HG03175 (cell line): Measurements from ENCODE around the gene ANKRD40.
"Not testable (repeated sequence)": the region's sequence is repeated elsewhere in the genome, so short reads cannot be mapped to it uniquely, and the experiment has no call there.

Experiments
- ATAC-seq: cut with Tn5 transposase; IDR thresholded peaks from one replicate; pipeline ENCODE4 v1.9.1; 2021; ENCODE audit warnings: mild to moderate bottlenecking, moderate library complexity; ENCODE audit not compliant: unreplicated experiment

ANKRD40 gene

DNA sequence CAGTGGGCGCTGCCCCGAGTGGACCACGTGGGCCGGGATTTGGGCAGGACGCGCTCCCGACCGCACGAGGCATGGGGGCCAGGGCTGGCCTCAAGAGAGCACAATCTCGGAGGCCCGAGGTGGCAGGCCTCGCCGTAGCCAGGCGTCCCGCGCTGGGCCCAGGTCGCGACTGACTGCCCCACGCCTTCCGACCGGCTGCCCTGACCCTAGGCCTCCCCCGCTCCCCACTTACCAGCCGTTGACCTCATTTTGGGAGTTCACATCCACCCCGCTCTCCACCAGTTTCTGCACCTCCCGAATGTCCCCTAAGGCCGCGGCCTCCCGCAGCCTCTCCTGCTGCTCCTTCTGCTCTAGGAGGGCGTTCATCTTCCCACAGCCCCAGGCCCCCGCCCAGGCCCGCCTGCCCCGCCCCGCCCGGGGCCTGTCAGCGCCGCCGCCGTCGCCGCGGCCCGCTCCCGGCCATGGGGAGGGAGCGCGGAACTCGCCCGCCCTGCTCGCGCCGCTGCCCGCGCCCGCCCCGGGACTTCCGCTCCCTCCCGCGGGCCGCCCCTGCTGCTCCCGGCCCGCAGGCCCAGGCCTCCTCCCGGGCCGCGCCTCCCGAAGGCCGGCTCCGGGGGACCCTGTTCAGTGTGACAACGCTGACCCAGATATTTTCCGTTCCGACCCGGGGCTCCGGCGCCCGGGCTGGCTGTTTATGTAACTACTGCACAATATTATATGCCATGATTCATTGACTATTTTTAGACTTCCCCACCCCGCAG is at the start of gene ANKRD40:
Gene ANKRD40, minus strand, starts transcription at position 626 of the 761 bp plus-strand sequence. Its CDS starts 260 bp downstream, at position 366.
- peak; percentile 82 for ATAC-seq

DNA sequence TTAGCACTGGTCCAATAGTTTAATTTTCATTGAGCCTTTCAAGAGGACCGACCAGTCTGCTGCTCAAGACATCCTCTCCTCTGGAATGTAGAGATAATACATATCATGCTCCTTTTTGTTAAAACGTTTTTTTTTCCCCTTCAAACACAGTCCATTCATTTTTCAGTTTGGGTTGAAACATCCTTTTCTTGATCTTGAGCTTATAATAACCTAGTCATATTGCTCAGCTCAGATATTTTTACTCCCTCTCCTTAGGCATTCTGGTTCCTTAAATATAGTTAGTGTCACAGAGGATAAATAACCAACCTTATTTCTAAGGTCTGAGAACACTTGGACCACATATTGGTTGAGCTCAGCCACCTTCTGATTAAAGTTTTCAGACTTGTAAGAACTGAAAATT is 46.8 kb upstream of the ANKRD40 start:
- no peak for ATAC-seq

GRCh38 chr17:50749245-50749644 is 41.5 kb upstream of the ANKRD40 start:
- ATAC-seq, result no peak

DNA sequence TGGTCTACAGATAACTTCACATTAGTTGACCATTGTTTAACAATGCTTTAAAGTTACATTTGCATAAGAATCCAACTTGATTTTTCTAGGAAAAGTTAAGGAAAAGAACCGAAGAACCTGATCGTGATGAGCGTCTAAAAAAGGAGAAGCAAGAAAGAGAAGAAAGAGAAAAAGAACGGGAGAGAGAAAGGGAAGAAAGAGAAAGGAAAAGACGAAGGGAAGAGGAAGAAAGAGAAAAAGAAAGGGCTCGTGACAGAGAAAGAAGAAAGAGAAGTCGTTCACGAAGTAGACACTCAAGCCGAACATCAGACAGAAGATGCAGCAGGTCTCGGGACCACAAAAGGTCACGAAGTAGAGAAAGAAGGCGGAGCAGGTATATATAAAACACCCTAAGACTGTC is 37.9 kb upstream of the ANKRD40 start:
- ATAC-seq, result no peak

DNA sequence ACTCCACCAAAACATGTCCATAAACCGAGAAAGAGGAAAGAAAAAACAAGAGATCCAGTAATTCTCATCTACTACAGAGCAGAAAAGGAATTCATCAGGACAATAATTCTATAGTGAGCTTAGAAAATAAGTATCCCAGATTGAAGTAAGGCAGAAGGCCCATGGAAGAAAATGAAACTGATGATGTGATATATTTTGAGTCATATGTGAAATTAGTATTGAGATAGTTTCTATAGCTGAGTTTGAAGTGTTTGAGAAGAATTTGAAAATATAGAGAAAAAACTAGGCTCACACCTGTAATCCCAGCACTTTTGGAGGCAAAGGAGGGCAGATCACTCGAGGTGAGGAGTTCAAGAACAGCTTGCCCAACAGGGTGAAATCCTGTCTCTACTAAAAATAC is 31.4 kb upstream of the ANKRD40 start:
- ATAC-seq, result no peak

GRCh38 chr17:50737118-50737698 is 29.5 kb upstream of the ANKRD40 start:
- ATAC-seq, result no peak

DNA sequence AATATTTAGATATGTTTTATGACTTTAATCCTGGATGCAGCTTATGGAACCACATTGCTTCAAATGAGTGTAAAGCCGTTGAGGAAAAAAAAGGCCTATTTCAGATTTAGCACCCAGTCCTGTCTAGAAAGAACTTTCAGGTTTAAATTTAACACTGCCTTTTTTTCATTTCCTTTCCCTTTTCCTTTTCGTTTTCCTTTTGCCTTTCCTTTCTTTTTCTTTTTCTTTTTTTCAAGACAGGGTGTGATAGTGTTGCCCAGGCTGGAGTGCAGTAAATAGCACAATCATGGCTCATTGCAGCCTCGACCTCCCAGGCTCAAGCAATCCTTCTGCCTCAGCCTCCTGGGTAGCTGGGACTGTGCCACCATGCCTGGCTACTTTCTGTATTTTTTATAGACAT is 27.6 kb upstream of the ANKRD40 start:
- ATAC-seq, result no peak

GRCh38 chr17:50731575-50732460 is 24.1 kb upstream of the ANKRD40 start:
- no peak for ATAC-seq

DNA sequence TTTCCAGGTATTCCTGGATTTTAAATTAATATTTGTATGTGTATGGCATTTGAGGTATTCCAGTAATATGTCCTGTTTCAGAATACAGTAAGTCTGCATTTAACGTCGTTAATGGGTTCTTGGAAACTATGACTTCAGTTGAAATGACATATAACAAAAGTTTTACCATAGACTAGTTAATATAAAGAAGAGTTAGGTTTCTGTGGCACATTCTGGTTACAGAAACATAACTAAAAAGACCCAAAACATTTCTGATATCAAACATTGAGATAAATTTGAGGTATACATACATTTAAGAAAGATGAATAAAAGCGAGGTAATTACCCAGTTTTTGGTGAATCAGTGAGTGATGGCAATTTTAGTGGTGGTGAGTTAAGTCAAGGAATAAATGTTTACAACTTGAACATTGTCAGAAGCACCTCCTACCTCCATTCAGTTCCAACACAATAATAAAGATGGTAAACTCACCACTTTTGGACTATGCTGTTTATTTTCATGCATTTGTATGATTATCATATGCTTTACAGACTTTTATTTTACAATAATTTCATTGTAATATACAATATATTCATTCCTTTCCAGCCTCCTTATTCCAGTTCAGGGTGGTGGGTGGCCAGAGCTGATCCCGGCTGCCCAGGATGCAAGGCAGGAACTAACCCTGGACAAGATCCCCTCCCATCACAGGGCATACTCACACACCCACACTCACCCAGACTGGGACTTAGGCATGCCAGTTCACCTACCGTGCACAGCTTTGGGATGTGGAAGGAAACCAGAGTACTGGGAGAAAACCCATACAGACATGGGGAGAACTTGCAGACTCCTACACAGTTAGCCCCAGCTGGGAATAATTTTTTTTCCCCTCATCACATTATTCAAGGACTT is 21.4 kb upstream of the ANKRD40 start:
- ATAC-seq, result no peak

DNA sequence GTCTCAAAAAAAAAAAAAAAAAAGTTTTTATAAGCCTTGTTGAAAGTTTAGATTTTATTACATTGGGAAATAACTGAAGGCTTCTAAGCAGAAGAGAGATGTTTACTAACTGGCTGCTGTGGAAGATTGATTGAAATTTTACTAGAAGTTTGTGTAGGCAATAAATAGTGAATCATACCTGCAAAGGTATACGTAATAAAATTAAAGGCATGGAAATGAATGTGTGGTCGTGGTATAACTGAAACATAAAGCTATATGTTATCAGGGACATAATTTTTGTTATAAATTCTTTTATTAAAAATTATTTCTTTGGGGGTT is 20.4 kb upstream of the ANKRD40 start:
- no peak for ATAC-seq

GRCh38 chr17:50725769-50726655 is 18.3 kb upstream of the ANKRD40 start:
- ATAC-seq, result no peak

DNA sequence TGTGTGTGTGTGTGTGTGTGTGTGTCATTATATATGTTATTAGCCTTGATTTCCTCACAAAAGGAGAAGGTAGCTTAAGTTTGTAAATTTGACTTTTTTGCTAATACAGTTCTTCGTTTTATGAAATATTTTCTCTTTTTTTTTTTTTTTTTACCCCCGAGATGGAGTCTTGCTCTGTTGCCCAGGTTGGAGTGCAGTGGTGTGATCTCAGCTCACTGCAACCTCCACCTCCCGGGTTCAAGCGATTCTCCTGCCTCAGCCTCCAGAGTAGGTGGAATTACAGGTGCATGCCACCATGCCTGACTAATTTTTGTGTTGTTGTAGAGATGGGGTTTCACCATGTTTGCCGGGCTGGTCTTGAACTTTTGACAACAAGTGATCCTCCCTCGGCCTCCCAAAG is 16.9 kb upstream of the ANKRD40 start:
- ATAC-seq, result not testable (repeated sequence)

DNA sequence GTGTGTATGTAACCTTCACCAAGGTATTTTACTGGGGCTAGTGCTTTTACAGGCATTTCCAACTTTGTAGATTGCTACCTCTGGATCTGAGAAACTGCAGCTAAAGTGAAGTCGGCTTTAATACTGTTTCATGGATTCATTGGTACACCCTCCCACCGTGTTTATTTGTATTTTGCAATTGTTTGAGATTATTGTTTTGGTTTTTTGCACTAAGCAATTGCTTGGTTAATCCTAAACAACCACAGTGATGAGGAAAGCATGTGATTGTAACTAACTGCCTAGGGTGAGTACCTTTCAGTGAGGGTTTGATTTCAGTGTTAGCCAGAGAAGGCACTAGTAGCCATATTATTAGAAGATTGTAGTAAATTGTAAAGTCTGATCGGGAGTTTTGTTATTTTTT is 15.0 kb upstream of the ANKRD40 start:
- ATAC-seq, result no peak

DNA sequence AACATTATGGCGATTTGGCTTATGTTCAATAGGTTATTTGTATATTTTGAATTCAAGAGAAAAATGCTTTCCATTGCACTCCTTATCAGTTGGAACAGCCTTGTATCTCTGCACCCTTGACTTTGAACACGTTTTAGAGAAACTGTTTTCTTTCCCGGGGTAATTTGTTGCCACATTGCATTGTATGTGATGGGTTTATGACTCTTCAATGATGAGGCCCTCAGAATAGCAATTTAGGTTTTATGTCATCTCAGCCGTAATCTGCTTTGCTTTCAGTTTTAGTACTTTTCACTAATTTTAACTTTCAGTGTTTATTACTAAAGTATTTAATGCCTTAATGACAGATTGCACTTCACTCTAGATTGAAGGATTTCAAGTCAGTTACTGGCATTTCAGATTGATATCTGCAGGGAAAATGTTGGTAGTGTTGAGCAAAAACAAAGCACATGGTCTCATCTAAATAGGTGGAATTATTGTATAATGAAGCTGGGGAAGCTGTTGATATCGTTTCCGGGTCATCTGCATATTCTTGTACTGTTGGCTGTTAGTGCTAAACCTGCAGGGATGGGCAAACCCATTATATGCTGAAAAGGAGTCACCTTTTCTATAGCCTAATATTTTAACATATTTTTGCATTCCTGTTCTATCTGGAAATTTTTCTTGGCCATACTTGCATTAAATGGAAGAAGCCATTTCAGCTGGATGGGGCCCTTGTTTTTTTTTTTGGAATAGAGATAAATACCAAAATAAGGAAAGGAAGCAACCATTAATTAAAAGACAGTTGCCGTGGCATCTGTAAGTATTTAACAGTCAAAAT is 13.7 kb upstream of the ANKRD40 start:
- no peak for ATAC-seq

DNA sequence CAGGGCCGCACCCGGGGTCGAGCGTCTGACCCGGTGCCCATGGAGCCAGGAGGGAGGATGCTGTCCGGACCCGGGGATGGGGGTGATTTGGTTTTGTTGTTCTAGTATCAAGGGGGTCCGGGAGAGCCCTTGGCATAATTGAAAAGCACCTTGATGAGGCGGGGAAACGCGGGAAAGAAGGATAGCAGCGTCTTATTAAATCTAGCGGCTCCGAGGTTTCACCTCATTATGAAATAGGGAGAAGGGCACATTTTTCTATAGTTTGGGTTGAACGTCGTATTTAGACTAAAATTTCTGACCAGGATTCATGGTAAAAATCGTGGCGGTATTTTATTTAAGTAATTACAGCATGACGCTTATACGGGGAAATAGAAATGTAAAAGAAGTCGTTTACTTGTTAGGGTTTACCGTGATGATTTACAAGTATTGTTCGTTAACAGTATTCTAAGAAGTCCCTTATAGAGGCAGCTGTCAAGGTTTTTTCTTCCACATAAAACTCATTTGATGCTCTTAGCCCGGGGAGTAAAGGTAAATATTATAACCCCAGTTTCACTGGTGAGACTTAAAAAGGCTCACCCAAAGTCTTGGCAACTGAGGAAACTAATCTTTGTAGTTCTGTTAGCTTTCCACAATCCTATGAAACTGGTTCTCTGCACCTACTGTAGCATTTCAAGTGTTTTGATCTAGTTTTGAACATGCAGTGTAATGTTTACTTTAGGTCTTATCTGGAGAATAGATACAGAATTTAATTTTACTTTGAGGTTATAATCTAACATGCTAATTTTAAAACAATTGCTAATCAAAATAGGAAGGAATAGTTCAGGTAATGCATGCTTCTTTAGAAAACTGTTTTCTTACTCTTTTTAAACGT is 12.4 kb upstream of the ANKRD40 start:
- no peak for ATAC-seq

DNA sequence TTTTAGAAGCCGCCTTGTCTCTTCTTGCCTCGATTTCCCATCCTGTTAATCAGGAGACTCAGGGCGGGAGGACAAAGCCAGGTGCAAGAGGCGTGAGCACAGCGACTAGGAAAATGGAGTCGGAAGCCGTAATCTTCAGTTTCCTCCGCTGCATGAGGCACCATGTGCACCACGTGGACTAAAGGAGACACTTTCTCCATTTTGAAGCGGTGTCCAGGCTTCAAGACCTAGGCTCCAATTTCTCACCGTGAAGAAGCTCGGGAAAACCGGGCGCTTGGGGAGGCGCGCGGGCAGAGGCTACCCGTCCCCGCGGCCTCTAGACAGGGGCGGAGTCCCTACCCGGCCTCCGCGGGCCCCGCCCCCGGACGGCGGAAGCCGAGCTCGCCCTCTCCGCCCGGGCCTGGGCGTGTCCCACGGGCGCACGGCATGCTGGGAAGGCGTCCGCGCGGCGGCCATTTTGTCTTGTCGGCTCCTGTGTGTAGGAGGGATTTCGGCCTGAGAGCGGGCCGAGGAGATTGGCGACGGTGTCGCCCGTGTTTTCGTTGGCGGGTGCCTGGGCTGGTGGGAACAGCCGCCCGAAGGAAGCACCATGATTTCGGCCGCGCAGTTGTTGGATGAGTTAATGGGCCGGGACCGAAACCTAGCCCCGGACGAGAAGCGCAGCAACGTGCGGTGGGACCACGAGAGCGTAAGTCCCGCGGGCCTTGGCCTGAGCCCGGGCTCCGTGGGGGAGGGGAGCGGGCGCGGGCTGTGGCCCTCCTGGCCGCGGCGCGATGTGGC is 11.6 kb upstream of the ANKRD40 start, which contains the start of gene LUC7L3:
Gene LUC7L3, plus strand, starts transcription at position 460 of the 780 bp plus-strand sequence. Its CDS starts 130 bp downstream, at position 590.
- peak; percentile 92 for ATAC-seq

DNA sequence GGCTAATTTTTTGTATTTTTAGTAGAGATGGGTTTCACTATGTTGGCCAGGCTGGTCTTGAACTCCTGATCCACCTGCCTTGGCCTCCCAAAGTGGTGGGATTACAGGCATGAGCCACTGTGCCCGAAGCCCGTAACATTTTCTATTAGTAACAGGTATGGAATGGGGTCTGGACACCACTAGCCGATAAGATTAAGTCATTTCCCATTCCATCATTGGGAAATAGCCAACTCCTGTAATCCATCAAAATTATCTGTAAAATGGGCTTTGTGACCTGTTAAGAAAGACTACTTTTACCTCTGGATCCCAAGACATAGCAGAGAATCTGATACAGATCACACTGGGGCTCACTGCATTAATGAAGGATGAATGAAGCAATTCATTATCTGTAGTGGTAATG is 7.8 kb upstream of the ANKRD40 start:
- no peak for ATAC-seq
